ENCODE data around the gene SLC16A5. TPM values are rescaled to one million over a fixed set of nuclear protein-coding genes. Genes with fewer than 3 reads are reported as not detected.

Gene SLC16A5
- total RNA-seq, 4 donors from 2014 or later: 4.0 to 6.9 (median 5.2) TPM

DNA sequence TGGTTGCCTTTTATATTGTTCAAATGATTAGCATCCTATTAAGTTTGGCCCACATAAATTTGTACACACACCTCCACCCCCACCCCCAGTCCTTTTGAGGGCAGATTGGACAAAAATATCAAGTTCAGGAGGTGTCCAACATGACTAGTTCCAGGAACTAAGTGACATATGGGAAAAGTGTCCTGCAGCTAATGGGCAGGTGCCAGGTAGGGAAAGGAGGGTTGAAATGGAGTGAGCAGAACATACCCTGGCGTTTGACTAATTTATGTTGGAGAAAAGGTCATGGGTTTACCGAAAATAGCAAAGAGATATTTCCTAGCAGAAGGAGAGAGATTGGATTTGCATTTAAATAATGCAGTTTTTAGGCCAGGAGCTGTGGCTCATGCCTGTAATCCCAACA is 35.8 kb upstream of the SLC16A5 start:
- ATAC-seq: no peak
- H3K27me3 ChIP-seq: no peaks in the 10 kb centered on the region
- H3K27ac ChIP-seq: no peak overlapping the region
- peaks cover 0 to 24% (median 15%) of the 10 kb centered on the region in 3 donors for H3K4me1 ChIP-seq
- WGBS, 2 donors (ENCODE audit: low coverage in 1 of 2): 50 to 62% methylated on average over 2 of the region's 2 CpGs
- peaks cover 0 to 78% of the 10 kb centered on the region in 2 donors for H3K36me3 ChIP-seq
- no peak overlapping the region for H3K4me3 ChIP-seq
- no peaks in the 10 kb centered on the region for H3K9me3 ChIP-seq
- TF ChIP-seq POLR2A (IDR thresholded peaks at IDR 0.05) (no peak), CTCF (IDR thresholded peaks at IDR 0.05) (no peak), POLR2AphosphoS5 (IDR thresholded peaks at IDR 0.05) (no peak), EP300 (IDR thresholded peaks at IDR 0.05) (no peak)

GRCh38 chr17:75059369-75060345 is 28.1 kb upstream of the SLC16A5 start:
- 27 to 28% methylated on average over 12 to 14 of the region's 25 CpGs for WGBS, 2 donors (ENCODE audit: low coverage in 1 of 2)
- Histone ChIP-seq H3K9me3 (no peaks in the 10 kb centered on the region), H3K4me1 (peaks cover 0 to 19% (median 7%) of the 10 kb centered on the region in 3 donors), H3K36me3 (peaks cover 0 to 77% of the 10 kb centered on the region in 2 donors), H3K27me3 (no peaks in the 10 kb centered on the region), H3K4me3 (no peak overlapping the region), H3K27ac (peak overlapping the region in 3 of 4 donors; percentile 75 to 81 (median 78))
- TF ChIP-seq CTCF (IDR thresholded peaks at IDR 0.05): peak in 3 of 4 experiments; percentile 46 to 57 (median 54)
- no peak for TF ChIP-seq EP300 (IDR thresholded peaks at IDR 0.05)
- no peak for TF ChIP-seq POLR2A (IDR thresholded peaks at IDR 0.05)
- peak; percentile 34 for TF ChIP-seq POLR2AphosphoS5 (IDR thresholded peaks at IDR 0.05)
- ATAC-seq: peak; percentile 87

GRCh38 chr17:75060434-75061054 is 27.2 kb upstream of the SLC16A5 start:
- peak; percentile 24 for ATAC-seq
- peaks cover 0 to 19% (median 7%) of the 10 kb centered on the region in 3 donors for H3K4me1 ChIP-seq
- TF ChIP-seq CTCF (IDR thresholded peaks at IDR 0.05) (no peak), POLR2A (IDR thresholded peaks at IDR 0.05) (no peak), POLR2AphosphoS5 (IDR thresholded peaks at IDR 0.05) (no peak), EP300 (IDR thresholded peaks at IDR 0.05) (no peak)
- WGBS, 2 donors (ENCODE audit: low coverage in 1 of 2): 81 to 91% methylated on average over 9 to 17 of the region's 26 CpGs
- peak overlapping the region in 3 of 4 donors; percentile 75 to 81 (median 77) for H3K27ac ChIP-seq
- peaks cover 0 to 77% of the 10 kb centered on the region in 2 donors for H3K36me3 ChIP-seq
- H3K9me3 ChIP-seq: no peaks in the 10 kb centered on the region
- H3K4me3 ChIP-seq: no peak overlapping the region
- no peaks in the 10 kb centered on the region for H3K27me3 ChIP-seq

GRCh38 chr17:75061055-75061438 is 26.7 kb upstream of the SLC16A5 start:
- Histone ChIP-seq H3K27me3 (no peaks in the 10 kb centered on the region), H3K4me3 (no peak overlapping the region), H3K36me3 (peaks cover 0 to 75% of the 10 kb centered on the region in 2 donors), H3K4me1 (peaks cover 0 to 19% (median 7%) of the 10 kb centered on the region in 3 donors), H3K9me3 (no peaks in the 10 kb centered on the region), H3K27ac (peak overlapping the region in 3 of 4 donors; percentile 75 to 81 (median 77))
- WGBS, 2 donors (ENCODE audit: low coverage in 1 of 2): 87 to 93% methylated on average over 3 to 6 of the region's 10 CpGs
- no peak for TF ChIP-seq CTCF (IDR thresholded peaks at IDR 0.05)
- TF ChIP-seq EP300 (IDR thresholded peaks at IDR 0.05): no peak
- TF ChIP-seq POLR2AphosphoS5 (IDR thresholded peaks at IDR 0.05): no peak
- TF ChIP-seq POLR2A (IDR thresholded peaks at IDR 0.05): no peak
- no peak for ATAC-seq

Measured in gastroesophageal sphincter (tissue), 4 donors.